Hepatocyte (in vitro differentiated cells): Measurements from ENCODE around the gene MRPS12. TPM values are rescaled to one million over a fixed set of nuclear protein-coding genes. Genes with fewer than 3 reads are reported as not detected.

Source experiments
- DNase-seq: peaks from one replicate; pipeline ENCODE4 v3.0.0-alpha.2; 2016; ENCODE audit warnings: low spot score
- H2AFZ ChIP-seq: fragments of 200-600 bp; sonication (generic); 2 replicates; pipeline ENCODE4 v1.6.0; 2016; ENCODE audit warnings: antibody characterized with exemption, mild to moderate bottlenecking
- H3K27ac ChIP-seq: fragments of 200-600 bp; sonication (generic); 2 replicates; pipeline ENCODE4 v1.5.1; 2016; ENCODE audit warnings: mild to moderate bottlenecking
- H3K27me3 ChIP-seq: fragments of 200-600 bp; sonication (generic); 2 replicates; pipeline ENCODE4 v1.6.1; 2016
- H3K36me3 ChIP-seq: fragments of 200-600 bp; sonication (generic); replicated peaks from 2 replicates; pipeline ENCODE4 v1.5.1; 2016; ENCODE audit warnings: low read depth; ENCODE audit not compliant: insufficient read depth
- H3K4me1 ChIP-seq: fragments of 200-600 bp; sonication (generic); 2 replicates; pipeline ENCODE4 v1.5.1; 2016; ENCODE audit warnings: mild to moderate bottlenecking, moderate library complexity; ENCODE audit not compliant: insufficient read depth
- H3K4me2 ChIP-seq: fragments of 200-600 bp; sonication (generic); 2 replicates; pipeline ENCODE4 v1.6.0; 2016
- H3K4me3 ChIP-seq: fragments of 200-600 bp; sonication (generic); 2 replicates; pipeline ENCODE4 v1.5.1; 2016; ENCODE audit warnings: mild to moderate bottlenecking
- H3K79me2 ChIP-seq: fragments of 200-600 bp; sonication (generic); 2 replicates; pipeline ENCODE4 v1.6.0; 2017; ENCODE audit warnings: mild to moderate bottlenecking
- H3K9me2 ChIP-seq: fragments of 200-600 bp; sonication (generic); replicated peaks from 2 replicates; pipeline ENCODE4 v1.6.0; 2017; ENCODE audit warnings: mild to moderate bottlenecking; ENCODE audit not compliant: insufficient read depth
- H3K9me3 ChIP-seq: fragments of 200-600 bp; sonication (generic); 2 replicates; pipeline ENCODE4 v1.5.1; 2016; ENCODE audit warnings: low read depth, mild to moderate bottlenecking
- H4K20me1 ChIP-seq: fragments of 200-600 bp; sonication (generic); 2 replicates; pipeline ENCODE4 v1.6.0; 2016; ENCODE audit warnings: mild to moderate bottlenecking; ENCODE audit not compliant: insufficient read depth, poor library complexity, severe bottlenecking
- CTCF ChIP-seq: fragments of 200-600 bp; sonication (generic); IDR thresholded peaks from 2 replicates; pipeline ENCODE4 v1.5.1; 2016; ENCODE audit warnings: antibody characterized with exemption, mild to moderate bottlenecking; ENCODE audit not compliant: poor library complexity
- EZH2 ChIP-seq: fragments of 200-600 bp; sonication (generic); IDR thresholded peaks from 2 replicates; pipeline ENCODE4 v1.6.1; 2016; ENCODE audit warnings: antibody characterized with exemption, mild to moderate bottlenecking, borderline replicate concordance
- EZH2phosphoT487 ChIP-seq: fragments of 200-600 bp; sonication (generic); IDR thresholded peaks from one replicate; pipeline ENCODE4 v1.6.1; 2018; ENCODE audit warnings: antibody characterized with exemption, mild to moderate bottlenecking, low read depth, moderate library complexity; ENCODE audit not compliant: unreplicated experiment, severe bottlenecking
- WGBS: methylation state at CpG from one replicate; pipeline ENCODE4 v1.1.6; 2016; ENCODE audit warnings: low lambda C conversion rate; ENCODE audit errors: missing lambda C conversion rate; 5-methylcytosine and 5-hydroxymethylcytosine counted together
- polyA plus RNA-seq: library from polyadenylated mRNA; unstranded; fragments of >200 nt; fragmentation: Nextera tagmentation; extraction: Ambion mirVana; gene quantifications from 2 replicates; pipeline ENCODE4 v1.2.1, GENCODE V29; 2016
- total RNA-seq: library from RNA; depleted of rRNA; stranded (reverse); fragments of >200 nt; gene quantifications from 2 replicates; pipeline ENCODE4 v1.2.3, GENCODE V29; 2014

Gene MRPS12
- total and polyA plus RNA-seq, 2 experiments from 2014 or later = 35.8 to 66.8 TPM

- Histone ChIP-seq H3K4me1 (peaks cover 16% of the 10 kb centered on the region), H3K27ac (no peak overlapping the region), H3K9me2 (no peaks in the 10 kb centered on the region), H3K4me3 (no peak overlapping the region), H3K4me2 (no peak overlapping the region), H4K20me1 (no peaks in the 10 kb centered on the region), H3K27me3 (no peaks in the 10 kb centered on the region), H3K79me2 (peaks cover 5% of the 10 kb centered on the region), H3K9me3 (no peaks in the 10 kb centered on the region), H2AFZ (no peak overlapping the region), H3K36me3 (no peaks in the 10 kb centered on the region)
- no peak for TF ChIP-seq CTCF
- no peak for TF ChIP-seq EZH2phosphoT487
- TF ChIP-seq EZH2 = no peak
- DNase-seq = no peak
- WGBS = 68% methylated on average over 4 of the region's 4 CpGs
Observed at GRCh38 chr19:38953677-38954076, 22.9 kb downstream of the MRPS12 start.

- H3K36me3 ChIP-seq = no peaks in the 10 kb centered on the region
- no peak overlapping the region for H2AFZ ChIP-seq
- H3K4me2 ChIP-seq = no peak overlapping the region
- peaks cover 9% of the 10 kb centered on the region for H3K4me1 ChIP-seq
- no peak for TF ChIP-seq EZH2
- TF ChIP-seq EZH2phosphoT487 = no peak
- no peak for TF ChIP-seq CTCF
- H3K27ac ChIP-seq = no peak overlapping the region
- H3K27me3 ChIP-seq = no peaks in the 10 kb centered on the region
- H4K20me1 ChIP-seq = no peaks in the 10 kb centered on the region
- WGBS = 83% methylated on average over 2 of the region's 2 CpGs
- no peaks in the 10 kb centered on the region for H3K9me2 ChIP-seq
- no peak for DNase-seq
- H3K79me2 ChIP-seq = peaks cover 20% of the 10 kb centered on the region
- H3K9me3 ChIP-seq = no peaks in the 10 kb centered on the region
- H3K4me3 ChIP-seq = no peak overlapping the region
Observed at GRCh38 chr19:38956264-38956663, 25.5 kb downstream of the MRPS12 start.

GRCh38 chr19:38958301-38958700 is 27.6 kb downstream of the MRPS12 start:
- 100% methylated on average over 2 of the region's 2 CpGs for WGBS
- no peak overlapping the region for H3K4me2 ChIP-seq
- H3K9me2 ChIP-seq = no peaks in the 10 kb centered on the region
- H2AFZ ChIP-seq = no peak overlapping the region
- no peak for DNase-seq
- H3K9me3 ChIP-seq = no peaks in the 10 kb centered on the region
- no peaks in the 10 kb centered on the region for H3K27me3 ChIP-seq
- no peaks in the 10 kb centered on the region for H4K20me1 ChIP-seq
- no peaks in the 10 kb centered on the region for H3K36me3 ChIP-seq
- peaks cover 25% of the 10 kb centered on the region for H3K79me2 ChIP-seq
- H3K4me1 ChIP-seq = peaks cover 4% of the 10 kb centered on the region
- no peak overlapping the region for H3K27ac ChIP-seq
- no peak overlapping the region for H3K4me3 ChIP-seq
- no peak for TF ChIP-seq CTCF
- no peak for TF ChIP-seq EZH2
- TF ChIP-seq EZH2phosphoT487 = no peak

GRCh38 chr19:38959618-38960017 is 28.9 kb downstream of the MRPS12 start:
- no peak overlapping the region for H2AFZ ChIP-seq
- no peak overlapping the region for H3K27ac ChIP-seq
- no peaks in the 10 kb centered on the region for H3K4me1 ChIP-seq
- 92% methylated on average over 5 of the region's 5 CpGs for WGBS
- no peak overlapping the region for H3K4me2 ChIP-seq
- no peaks in the 10 kb centered on the region for H3K9me3 ChIP-seq
- H4K20me1 ChIP-seq = peaks cover under 1% of the 10 kb centered on the region
- H3K79me2 ChIP-seq = peaks cover 25% of the 10 kb centered on the region
- TF ChIP-seq CTCF (no peak), EZH2 (no peak), EZH2phosphoT487 (no peak)
- no peaks in the 10 kb centered on the region for H3K36me3 ChIP-seq
- DNase-seq = no peak
- H3K4me3 ChIP-seq = no peak overlapping the region
- H3K9me2 ChIP-seq = no peaks in the 10 kb centered on the region
- no peaks in the 10 kb centered on the region for H3K27me3 ChIP-seq
